Fibroblast of skin of abdomen (primary cell): ENCODE measurements around the gene EXOC4. TPM values are rescaled to one million over a fixed set of nuclear protein-coding genes. Genes with fewer than 3 reads are reported as not detected.
"Not testable (repeated sequence)": the region's sequence is repeated elsewhere in the genome, so short reads cannot be mapped to it uniquely, and the experiment has no call there.

Experiments used
- DNase-seq: peaks from one replicate; pipeline ENCODE4 v3.0.0-alpha.2; 2013
- polyA plus RNA-seq, 2 experiments: library from polyadenylated mRNA; unstranded; fragments of 120-200 nt; gene quantifications; one replicate each; pipeline ENCODE4 v1.2.1, GENCODE V29; 2013; ENCODE audit not compliant: insufficient read length in 2 of 2

EXOC4 gene
- polyA plus RNA-seq (2013, experiment 1 of 2; ENCODE audit: insufficient read length), result 45.3 TPM
- polyA plus RNA-seq (2013, experiment 2 of 2; ENCODE audit: insufficient read length), result 43.2 TPM

- DNase-seq, result peak; percentile 98
These were observed at the start of gene EXOC4 for GRCh38 chr7:133252858-133253518. EXOC4 (plus strand) TSS chr7:133253078.

GRCh38 chr7:133203490-133203889 is 49.4 kb upstream of the EXOC4 start:
- no peak for DNase-seq

GRCh38 chr7:133207687-133208086 is 45.2 kb upstream of the EXOC4 start:
- no peak for DNase-seq

GRCh38 chr7:133210817-133211216 is 42.1 kb upstream of the EXOC4 start:
- DNase-seq, result not testable (repeated sequence)

GRCh38 chr7:133213772-133214171 is 39.1 kb upstream of the EXOC4 start:
- DNase-seq, result not testable (repeated sequence)

GRCh38 chr7:133217773-133218172 is 35.1 kb upstream of the EXOC4 start:
- no peak for DNase-seq

GRCh38 chr7:133230591-133231194 is 22.2 kb upstream of the EXOC4 start:
- DNase-seq, result peak; percentile 44

- no peak for DNase-seq
These were observed 19.7 kb upstream of the EXOC4 start for GRCh38 chr7:133233142-133233541.

- peak; percentile 4 for DNase-seq
These were observed 17.7 kb upstream of the EXOC4 start for GRCh38 chr7:133234961-133235875.

GRCh38 chr7:133237545-133237944 is 15.3 kb upstream of the EXOC4 start:
- DNase-seq, result no peak

- DNase-seq, result no peak
These were observed 12.6 kb upstream of the EXOC4 start for GRCh38 chr7:133240302-133240701.

GRCh38 chr7:133246558-133246957 is 6.3 kb upstream of the EXOC4 start:
- DNase-seq, result no peak

GRCh38 chr7:133248901-133249300 is 4.0 kb upstream of the EXOC4 start:
- no peak for DNase-seq

- no peak for DNase-seq
These were observed 396 bp upstream of the EXOC4 start for GRCh38 chr7:133252506-133252857.

- DNase-seq, result no peak
These were observed 619 bp downstream of the EXOC4 start for GRCh38 chr7:133253519-133253875.

- DNase-seq, result no peak
These were observed 2.6 kb downstream of the EXOC4 start for GRCh38 chr7:133255486-133255885.

- no peak for DNase-seq
These were observed 5.3 kb downstream of the EXOC4 start for GRCh38 chr7:133258174-133258573.

GRCh38 chr7:133265821-133266220 is 12.9 kb downstream of the EXOC4 start:
- no peak for DNase-seq

- no peak for DNase-seq
These were observed 15.5 kb downstream of the EXOC4 start for GRCh38 chr7:133268355-133268754.

- DNase-seq, result no peak
These were observed 19.5 kb downstream of the EXOC4 start for GRCh38 chr7:133272336-133272735.

- DNase-seq, result no peak
These were observed 20.3 kb downstream of the EXOC4 start for GRCh38 chr7:133273227-133273626.

GRCh38 chr7:133274265-133274664 is 21.4 kb downstream of the EXOC4 start:
- no peak for DNase-seq

GRCh38 chr7:133275008-133275407 is 22.1 kb downstream of the EXOC4 start:
- DNase-seq, result no peak
